HepG2 (cell line): ENCODE measurements around the gene SPSB1. TPM values are rescaled to one million over a fixed set of nuclear protein-coding genes. Genes with fewer than 3 reads are reported as not detected.

Experiments used
- AHDC1 ChIP-seq: sonication (generic); formaldehyde crosslinking; IDR thresholded peaks from 2 replicates; pipeline ENCODE4 v1.5.1; 2020; ENCODE audit warnings: mild to moderate bottlenecking, missing genetic modification reagents, borderline replicate concordance
- ATF7 ChIP-seq, 2 experiments: fragments of 450-650 bp in 1 of 2; sonication (generic) in 1 of 2; formaldehyde crosslinking in 1 of 2; IDR thresholded peaks; 2 replicates each; pipeline versions ENCODE4 v1.4.0 to v1.6.1; 2016 to 2020; ENCODE audit warnings: antibody characterized with exemption in 1 of 2, mild to moderate bottlenecking in 1 of 2, missing genetic modification reagents in 1 of 2
- CREB1 ChIP-seq, 2 experiments: fragments of 450-650 bp in 1 of 2; IDR thresholded peaks; 2 replicates each; pipeline ENCODE4 v1.6.1; 2016 to 2017; ENCODE audit warnings: control low read depth in 1 of 2, mild to moderate bottlenecking in 1 of 2, missing compliant biosample characterization in 1 of 2, missing genetic modification characterization in 1 of 2
- E2F1 ChIP-seq: sonication (generic); formaldehyde crosslinking; IDR thresholded peaks from 2 replicates; pipeline ENCODE4 v1.5.0; 2020; ENCODE audit warnings: missing genetic modification reagents
- HNRNPK ChIP-seq: fragments of 200-400 bp; formaldehyde crosslinking; IDR thresholded peaks from 2 replicates; pipeline ENCODE4 v1.6.1; 2018; ENCODE audit warnings: low read length, low read depth, moderate library complexity, mild to moderate bottlenecking; ENCODE audit not compliant: poor library complexity, severe bottlenecking
- HOXA3 ChIP-seq: sonication (generic); formaldehyde crosslinking; IDR thresholded peaks from 2 replicates; pipeline ENCODE4 v1.5.0; 2020; ENCODE audit warnings: missing genetic modification reagents
- IRF9 ChIP-seq: sonication (generic); formaldehyde crosslinking; IDR thresholded peaks from 2 replicates; pipeline ENCODE4 v1.8.0; 2022; ENCODE audit warnings: missing genetic modification reagents, mild to moderate bottlenecking, borderline replicate concordance
- MIER2 ChIP-seq: IDR thresholded peaks from 2 replicates; pipeline ENCODE4 v1.6.1; 2016; ENCODE audit warnings: missing biosample characterization, missing genetic modification reagents
- NFKB2 ChIP-seq: sonication (generic); formaldehyde crosslinking; IDR thresholded peaks from 2 replicates; pipeline ENCODE4 v1.4.0; 2020; ENCODE audit warnings: missing genetic modification reagents, borderline replicate concordance
- POLR2A ChIP-seq, 2 experiments: IDR thresholded peaks; 2 replicates each; pipeline ENCODE4 v1.6.1; 2011; ENCODE audit warnings: low read depth in 2 of 2, low read length in 2 of 2, mild to moderate bottlenecking in 1 of 2, moderate library complexity in 1 of 2; ENCODE audit not compliant: insufficient read depth in 1 of 2
- PREB ChIP-seq: sonication (generic); formaldehyde crosslinking; IDR thresholded peaks from 2 replicates; pipeline ENCODE4 v1.4.0; 2020; ENCODE audit warnings: missing genetic modification reagents
- PTBP1 ChIP-seq: fragments of 200-400 bp; formaldehyde crosslinking; IDR thresholded peaks from 2 replicates; pipeline ENCODE4 v1.6.1; 2018; ENCODE audit warnings: low read length, low read depth; ENCODE audit not compliant: poor library complexity, severe bottlenecking
- RNF2 ChIP-seq: fragments of 450-650 bp; conservative IDR thresholded peaks from 2 replicates; pipeline ENCODE4 v1.6.1; 2016; ENCODE audit warnings: low read depth
- UBTF ChIP-seq: sonication (generic); formaldehyde crosslinking; IDR thresholded peaks from 2 replicates; pipeline ENCODE4 v1.4.0; 2020; ENCODE audit warnings: mild to moderate bottlenecking, missing genetic modification reagents
- ZFP62 ChIP-seq: sonication (generic); formaldehyde crosslinking; IDR thresholded peaks from 2 replicates; pipeline ENCODE4 v1.4.0; 2020; ENCODE audit warnings: missing genetic modification reagents
- ZMYM3 ChIP-seq: sonication (generic); formaldehyde crosslinking; IDR thresholded peaks from 2 replicates; pipeline ENCODE4 v1.5.1; 2020; ENCODE audit warnings: mild to moderate bottlenecking, missing genetic modification reagents
- ZNF224 ChIP-seq: sonication (generic); formaldehyde crosslinking; IDR thresholded peaks from 2 replicates; pipeline ENCODE4 v1.5.0; 2020; ENCODE audit warnings: mild to moderate bottlenecking, missing genetic modification reagents
- polyA plus RNA-seq, 8 experiments: library from polyadenylated mRNA; depleted of rRNA in 3 of 8; stranded (reverse) in 7 of 8; unstranded in 1 of 8; fragments of >200 nt; fragmentation: Illumina TruSeq in 4 of 8; extraction: Trizol in 4 of 8; gene quantifications; 2 replicates each; pipeline versions ENCODE4 v1.2.1 to v1.2.3, GENCODE V29; 2011 to 2016; ENCODE audit warnings: low read depth in 4 of 8, missing spikeins in 1 of 8, mixed read lengths in 1 of 8; ENCODE audit not compliant: insufficient read depth in 1 of 8
- total RNA-seq, 5 experiments: library from RNA; depleted of rRNA; stranded (reverse); fragments of >200 nt; fragmentation: Illumina TruSeq; extraction: Trizol; gene quantifications; 2 replicates each; pipeline ENCODE4 v1.2.3, GENCODE V29; 2016; ENCODE audit warnings: low read depth in 1 of 5

Gene SPSB1
- total and polyA plus RNA-seq, 2 of the 13 experiments (the other 11 are each of a cell fraction or from before 2014, with no cell fraction given): 5.0 to 8.0 TPM

- no peak for TF ChIP-seq AHDC1 (CRISPR knock-in tag)
- TF ChIP-seq RNF2: no peak
- TF ChIP-seq ATF7 (IDR thresholded peaks at IDR 0.05): no peak
- no peak for TF ChIP-seq ATF7 (CRISPR knock-in tag; IDR thresholded peaks at IDR 0.05)
- TF ChIP-seq ZFP62: no peak
- no peak for TF ChIP-seq NFKB2 (CRISPR knock-in tag)
- no peak for TF ChIP-seq E2F1 (CRISPR knock-in tag)
- no peak for TF ChIP-seq ZNF224
- TF ChIP-seq POLR2A (IDR thresholded peaks at IDR 0.05; ENCODE audit: insufficient read depth in 1 of 2, low read depth in 2 of 2, low read length in 2 of 2): no peak
- TF ChIP-seq PREB (CRISPR knock-in tag): no peak
- TF ChIP-seq MIER2: no peak
- no peak for TF ChIP-seq HNRNPK
- no peak for TF ChIP-seq IRF9 (CRISPR knock-in tag)
- TF ChIP-seq PTBP1: no peak
- peak; percentile 47; the same call in 1 of the 2 replicates for TF ChIP-seq UBTF
- no peak for TF ChIP-seq CREB1 (IDR thresholded peaks at IDR 0.05)
- TF ChIP-seq CREB1 (CRISPR knock-in tag; IDR thresholded peaks at IDR 0.05): no peak
- TF ChIP-seq ZMYM3 (CRISPR knock-in tag): 0 out of 2 replicates have a peak, but pooled peaks have one; percentile 12
- TF ChIP-seq HOXA3 (CRISPR knock-in tag): peak; percentile 4; the same call in 1 of the 2 replicates
Measured at GRCh38 chr1:9280015-9280860, 12.5 kb upstream of the SPSB1 start (continued).
